ENCODE measurements around the gene NDOR1.

The NDOR1 gene

GRCh38 chr9:137164370-137165249 lies 40.9 kb upstream of the NDOR1 start:
- H3K9me3 Mint-ChIP-seq (ENCODE audit: low read depth): no peaks in the 10 kb centered on the region
- H3K4me3 Mint-ChIP-seq: no peak overlapping the region
- H3K27me3 Mint-ChIP-seq: peaks cover 11% of the 10 kb centered on the region
- no peak overlapping the region for H3K27ac Mint-ChIP-seq
- peaks cover 2% of the 10 kb centered on the region for H3K4me1 Mint-ChIP-seq (ENCODE audit: low read depth)
- no peaks in the 10 kb centered on the region for H3K36me3 Mint-ChIP-seq

DNA sequence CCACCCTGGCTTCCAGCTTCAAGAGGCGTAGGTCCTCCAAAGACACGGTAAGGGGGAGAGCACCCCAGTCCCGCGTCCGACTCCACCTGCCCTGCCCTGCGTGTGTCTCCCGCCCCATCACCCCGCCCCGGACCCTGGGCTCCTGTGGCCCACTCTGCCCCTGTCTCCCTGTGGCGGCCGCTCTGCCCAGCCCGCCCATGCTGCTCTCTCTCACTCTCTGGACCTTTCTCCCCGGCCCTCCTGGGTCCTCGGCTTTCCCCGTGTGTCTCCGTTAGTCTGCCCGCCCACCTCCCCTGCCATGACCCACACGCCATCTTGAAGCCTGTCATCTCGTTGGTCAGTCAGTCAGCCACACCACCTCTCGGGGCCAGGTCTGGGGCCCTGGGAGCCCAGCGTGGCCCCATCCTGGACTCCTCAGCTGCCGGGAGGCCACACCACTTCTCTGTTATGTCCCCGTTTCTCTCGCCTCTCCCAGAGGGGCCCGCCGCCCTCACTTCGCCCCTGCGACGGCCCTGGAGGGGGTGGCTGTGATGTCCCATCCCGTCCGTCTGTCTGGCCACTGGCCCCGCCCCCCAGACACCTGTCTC lies 40.2 kb upstream of the NDOR1 start:
- peaks cover 8% of the 10 kb centered on the region for H3K27me3 Mint-ChIP-seq

DNA sequence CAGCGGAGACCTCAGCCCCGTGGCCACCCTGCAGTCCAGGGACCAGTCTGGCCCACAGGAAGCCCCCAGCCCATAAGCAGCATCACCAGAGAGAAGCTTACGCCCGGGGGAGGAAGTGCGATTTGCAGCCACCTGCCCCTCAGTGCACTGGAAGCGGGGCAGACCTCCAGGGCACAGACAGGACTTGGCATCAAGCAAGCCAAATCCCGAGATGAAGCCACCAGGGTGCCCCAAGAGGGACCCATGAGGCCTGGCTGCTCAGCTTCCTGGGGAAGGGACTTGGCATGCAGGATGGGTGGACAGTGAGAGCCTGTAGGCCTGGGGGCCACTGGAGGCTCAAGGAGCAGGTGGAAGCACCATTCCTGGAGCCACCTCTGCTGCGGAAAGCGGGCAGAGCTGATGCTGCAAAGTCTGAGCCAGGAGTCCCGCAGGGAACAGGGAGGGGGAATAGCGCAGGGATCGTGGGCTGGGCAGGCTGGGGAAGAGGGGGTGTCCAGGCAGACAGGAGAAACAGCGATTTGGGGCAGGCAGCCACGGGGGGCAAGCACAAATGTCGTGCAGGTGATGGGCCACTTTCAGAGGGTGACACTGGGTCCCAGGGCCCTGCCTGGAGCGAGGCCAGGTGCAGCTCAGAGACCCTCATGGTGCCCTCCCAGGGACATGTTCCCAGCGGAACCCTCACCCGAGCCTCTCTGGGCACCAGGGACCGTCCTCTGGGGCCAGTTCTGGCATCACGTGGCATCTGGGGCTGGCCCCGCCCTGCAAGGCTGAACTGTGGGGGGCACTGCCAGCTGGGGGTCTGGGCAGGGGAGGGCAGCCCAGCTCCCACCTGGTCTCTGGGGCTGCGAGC lies 38.9 kb upstream of the NDOR1 start:
- Mint-ChIP-seq H3K9me3 (ENCODE audit: low read depth) (no peaks in the 10 kb centered on the region), H3K4me3 (peak overlapping the region; percentile 51), H3K27ac (no peak overlapping the region), H3K36me3 (no peaks in the 10 kb centered on the region), H3K27me3 (peaks cover 8% of the 10 kb centered on the region), H3K4me1 (ENCODE audit: low read depth) (no peaks in the 10 kb centered on the region)

More for the DNA sequence above, 40.2 kb upstream of the NDOR1 start:
- H3K9me3 Mint-ChIP-seq (ENCODE audit: low read depth): no peaks in the 10 kb centered on the region
- no peaks in the 10 kb centered on the region for H3K4me1 Mint-ChIP-seq (ENCODE audit: low read depth)
- H3K27ac Mint-ChIP-seq: no peak overlapping the region
- H3K36me3 Mint-ChIP-seq: no peaks in the 10 kb centered on the region
- no peak overlapping the region for H3K4me3 Mint-ChIP-seq

GRCh38 chr9:137167277-137167746 lies 38.2 kb upstream of the NDOR1 start:
- Mint-ChIP-seq H3K27ac (no peak overlapping the region), H3K27me3 (peaks cover 8% of the 10 kb centered on the region), H3K4me3 (no peak overlapping the region), H3K36me3 (no peaks in the 10 kb centered on the region), H3K9me3 (ENCODE audit: low read depth) (no peaks in the 10 kb centered on the region), H3K4me1 (ENCODE audit: low read depth) (no peaks in the 10 kb centered on the region)

- H3K36me3 Mint-ChIP-seq: no peaks in the 10 kb centered on the region
- peaks cover 8% of the 10 kb centered on the region for H3K27me3 Mint-ChIP-seq
- H3K9me3 Mint-ChIP-seq (ENCODE audit: low read depth): no peaks in the 10 kb centered on the region
- H3K4me1 Mint-ChIP-seq (ENCODE audit: low read depth): no peaks in the 10 kb centered on the region
- no peak overlapping the region for H3K27ac Mint-ChIP-seq
- no peak overlapping the region for H3K4me3 Mint-ChIP-seq
These were observed 37.5 kb upstream of the NDOR1 start for GRCh38 chr9:137167747-137168572.

DNA sequence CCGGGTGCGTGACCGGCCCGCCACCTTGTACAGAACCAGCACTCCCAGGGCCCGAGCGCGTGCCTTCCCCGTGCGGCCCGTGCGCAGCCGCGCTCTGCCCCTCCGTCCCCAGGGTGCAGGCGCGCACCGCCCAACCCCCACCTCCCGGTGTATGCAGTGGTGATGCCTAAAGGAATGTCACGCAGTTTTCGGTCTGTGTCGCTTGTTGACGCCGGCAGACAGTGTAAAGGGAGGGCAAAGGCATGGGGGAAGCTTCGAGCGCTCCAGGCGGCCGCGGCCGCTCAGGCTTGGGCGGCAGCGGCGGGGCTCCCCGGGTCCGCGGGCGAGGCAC lies 37.0 kb upstream of the NDOR1 start:
- H3K27me3 Mint-ChIP-seq: peaks cover 6% of the 10 kb centered on the region
- H3K4me3 Mint-ChIP-seq: peak overlapping the region; percentile 23
- no peaks in the 10 kb centered on the region for H3K4me1 Mint-ChIP-seq (ENCODE audit: low read depth)
- no peaks in the 10 kb centered on the region for H3K36me3 Mint-ChIP-seq
- H3K9me3 Mint-ChIP-seq (ENCODE audit: low read depth): no peaks in the 10 kb centered on the region
- no peak overlapping the region for H3K27ac Mint-ChIP-seq

DNA sequence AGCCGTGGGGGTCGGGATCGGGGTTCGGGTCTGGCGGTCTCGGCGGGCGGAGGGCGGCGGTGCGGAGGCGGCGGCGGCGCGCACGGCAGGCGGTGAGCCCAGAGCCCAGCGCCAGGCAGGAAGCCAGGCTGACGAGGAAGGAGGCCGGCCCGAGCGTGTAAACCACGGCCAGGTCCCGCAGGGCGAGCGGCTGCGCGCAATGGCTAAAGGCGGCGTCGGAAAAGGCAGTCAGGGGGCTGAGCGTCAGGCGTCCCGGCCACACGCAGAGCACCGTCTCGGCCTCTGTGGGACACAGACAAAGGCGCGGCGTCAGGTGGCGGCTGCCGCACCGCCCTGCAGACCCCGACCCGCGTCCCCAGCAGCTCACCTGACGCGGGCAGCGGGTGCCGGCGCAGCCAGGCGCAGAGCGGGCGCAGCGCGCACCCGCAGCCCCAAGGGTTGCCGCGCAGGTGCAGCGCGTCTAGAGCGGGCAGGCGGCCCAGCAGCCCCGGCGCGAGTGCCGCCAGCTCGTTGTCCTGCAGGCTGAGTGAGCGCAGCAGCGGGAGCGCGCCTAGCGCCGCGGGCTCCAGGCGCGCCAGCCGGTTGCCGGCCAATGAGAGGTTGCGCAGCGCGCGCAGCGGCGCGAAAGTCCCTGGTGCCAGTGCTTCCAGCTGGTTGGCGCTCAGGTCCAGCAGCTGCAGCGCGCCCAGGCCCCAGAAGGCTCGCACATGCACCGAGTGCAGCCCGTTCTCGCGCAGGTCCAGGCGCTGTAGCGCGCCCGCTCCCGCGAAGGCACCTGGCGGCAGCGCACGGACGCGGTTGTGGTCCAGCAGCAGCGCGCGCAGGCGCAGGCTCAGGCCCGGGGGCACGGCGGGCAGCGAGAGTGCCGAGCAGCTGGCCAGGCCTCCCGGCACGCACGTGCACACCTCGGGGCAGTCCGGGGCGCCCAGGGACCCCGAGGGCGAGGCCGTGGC lies 36.3 kb upstream of the NDOR1 start:
- Mint-ChIP-seq H3K36me3 (no peaks in the 10 kb centered on the region), H3K27me3 (peaks cover 4% of the 10 kb centered on the region), H3K27ac (no peak overlapping the region), H3K4me3 (peak overlapping the region; percentile 23), H3K9me3 (ENCODE audit: low read depth) (no peaks in the 10 kb centered on the region), H3K4me1 (ENCODE audit: low read depth) (no peaks in the 10 kb centered on the region)

DNA sequence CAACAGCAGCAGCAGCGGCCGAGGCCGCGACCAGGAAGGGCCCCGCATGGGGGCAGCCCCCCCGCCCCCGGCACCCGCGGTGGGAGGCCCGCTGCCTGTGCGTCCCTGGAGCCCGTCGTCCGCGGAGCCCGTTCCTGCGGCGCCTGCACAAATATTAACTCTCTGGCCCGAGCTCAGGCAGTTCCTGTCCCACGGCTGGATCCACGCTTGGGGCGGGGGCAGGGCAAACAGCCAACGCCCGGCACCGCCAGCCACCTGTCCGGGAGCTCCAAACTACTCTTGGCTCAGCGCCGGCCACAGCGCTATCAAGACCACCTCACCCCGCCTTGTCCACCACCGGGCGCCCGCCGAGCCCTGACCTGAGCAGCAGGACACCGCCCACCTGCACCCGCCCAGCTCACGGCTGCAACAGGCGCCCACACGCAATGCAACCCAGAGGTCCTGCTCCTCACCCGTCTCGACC lies 35.6 kb upstream of the NDOR1 start, which contains the start of gene LRRC26:
TSS of gene LRRC26 (minus strand) at position 156 of the 463 bp plus-strand sequence. CDS start at position 48, 108 bp downstream.
- H3K27me3 Mint-ChIP-seq: peaks cover 3% of the 10 kb centered on the region
- no peaks in the 10 kb centered on the region for H3K9me3 Mint-ChIP-seq (ENCODE audit: low read depth)
- no peak within 1 kb of the TSS for H3K27ac Mint-ChIP-seq
- H3K36me3 Mint-ChIP-seq: no peaks in the 10 kb centered on the region
- no peak within 1 kb of the TSS for H3K4me3 Mint-ChIP-seq
- no peaks in the 10 kb centered on the region for H3K4me1 Mint-ChIP-seq (ENCODE audit: low read depth)

DNA sequence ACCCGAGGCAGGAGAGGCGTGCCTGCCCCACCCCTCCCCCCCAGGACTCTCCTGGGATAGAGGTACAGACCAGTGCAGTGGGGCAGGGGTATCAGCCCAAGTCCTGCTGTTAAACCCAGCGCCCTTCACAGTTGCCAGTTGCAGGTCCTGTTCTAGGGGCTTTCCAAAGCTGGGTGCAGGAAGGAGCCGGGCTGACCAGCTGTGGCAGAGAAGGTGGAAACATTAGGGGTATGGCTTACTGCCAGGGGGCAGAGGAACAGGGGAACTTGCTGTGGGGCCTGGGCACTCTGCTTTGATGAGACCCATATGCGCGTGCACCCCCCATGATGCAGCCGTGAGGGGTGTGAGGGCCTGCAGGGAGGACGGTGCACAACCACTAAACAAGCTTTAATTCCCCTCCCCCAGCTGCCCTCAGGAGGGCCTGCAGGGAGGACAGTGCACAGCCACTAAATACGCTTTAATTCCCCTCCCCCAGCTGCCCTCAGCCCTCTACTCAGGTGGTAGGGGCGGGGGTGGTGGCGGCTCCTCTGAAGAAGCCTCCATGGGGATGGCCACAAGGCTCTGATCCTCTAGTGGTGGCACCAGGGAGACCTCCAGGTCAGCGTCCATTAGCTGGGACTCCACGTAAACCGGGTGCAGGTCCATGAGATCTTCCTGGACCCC lies 34.9 kb upstream of the NDOR1 start:
- no peaks in the 10 kb centered on the region for H3K4me1 Mint-ChIP-seq (ENCODE audit: low read depth)
- no peaks in the 10 kb centered on the region for H3K36me3 Mint-ChIP-seq
- no peak overlapping the region for H3K27ac Mint-ChIP-seq
- H3K4me3 Mint-ChIP-seq: no peak overlapping the region
- peaks cover 3% of the 10 kb centered on the region for H3K27me3 Mint-ChIP-seq
- H3K9me3 Mint-ChIP-seq (ENCODE audit: low read depth): no peaks in the 10 kb centered on the region

GRCh38 chr9:137171149-137171900 lies 34.2 kb upstream of the NDOR1 start:
- H3K9me3 Mint-ChIP-seq (ENCODE audit: low read depth): no peaks in the 10 kb centered on the region

GRCh38 chr9:137172901-137173795 lies 32.4 kb upstream of the NDOR1 start:
- H3K27ac Mint-ChIP-seq: no peak overlapping the region
- H3K4me3 Mint-ChIP-seq: no peak overlapping the region
- no peaks in the 10 kb centered on the region for H3K9me3 Mint-ChIP-seq (ENCODE audit: low read depth)
- H3K4me1 Mint-ChIP-seq (ENCODE audit: low read depth): no peaks in the 10 kb centered on the region
- no peaks in the 10 kb centered on the region for H3K36me3 Mint-ChIP-seq
- H3K27me3 Mint-ChIP-seq: no peaks in the 10 kb centered on the region

More at GRCh38 chr9:137171149-137171900, 34.2 kb upstream of the NDOR1 start:
- Mint-ChIP-seq H3K27ac (no peak overlapping the region), H3K4me3 (no peak overlapping the region), H3K36me3 (no peaks in the 10 kb centered on the region), H3K27me3 (peaks cover 3% of the 10 kb centered on the region), H3K4me1 (ENCODE audit: low read depth) (no peaks in the 10 kb centered on the region)
